Measurements from ENCODE around the gene PAQR4.

GRCh38 chr16:2933136-2933535 is 36.0 kb upstream of the PAQR4 start:
- TF ChIP-seq CTCF (IDR thresholded peaks at IDR 0.05) (no peak), POLR2A (IDR thresholded peaks at IDR 0.05) (no peak)

Measured in body of pancreas (tissue), 4 donors.